Measurements from ENCODE around the gene TTC21A.

DNA sequence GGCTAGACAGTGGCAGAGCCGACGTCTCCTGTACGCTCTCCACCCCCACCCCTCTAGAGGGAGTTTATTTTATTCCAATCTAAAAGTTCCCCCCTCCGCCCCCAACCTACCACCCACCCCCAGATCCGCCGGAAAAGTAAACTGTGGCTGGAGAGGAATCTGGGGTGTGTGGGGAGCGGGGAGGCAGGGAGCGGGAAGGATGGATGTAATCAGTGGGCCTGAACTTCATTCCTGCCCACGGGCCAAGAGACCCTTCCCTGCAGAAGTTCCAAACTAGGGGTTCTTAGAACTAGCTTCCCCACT is 46.4 kb downstream of the TTC21A start:
- TF ChIP-seq, protein P1, sequence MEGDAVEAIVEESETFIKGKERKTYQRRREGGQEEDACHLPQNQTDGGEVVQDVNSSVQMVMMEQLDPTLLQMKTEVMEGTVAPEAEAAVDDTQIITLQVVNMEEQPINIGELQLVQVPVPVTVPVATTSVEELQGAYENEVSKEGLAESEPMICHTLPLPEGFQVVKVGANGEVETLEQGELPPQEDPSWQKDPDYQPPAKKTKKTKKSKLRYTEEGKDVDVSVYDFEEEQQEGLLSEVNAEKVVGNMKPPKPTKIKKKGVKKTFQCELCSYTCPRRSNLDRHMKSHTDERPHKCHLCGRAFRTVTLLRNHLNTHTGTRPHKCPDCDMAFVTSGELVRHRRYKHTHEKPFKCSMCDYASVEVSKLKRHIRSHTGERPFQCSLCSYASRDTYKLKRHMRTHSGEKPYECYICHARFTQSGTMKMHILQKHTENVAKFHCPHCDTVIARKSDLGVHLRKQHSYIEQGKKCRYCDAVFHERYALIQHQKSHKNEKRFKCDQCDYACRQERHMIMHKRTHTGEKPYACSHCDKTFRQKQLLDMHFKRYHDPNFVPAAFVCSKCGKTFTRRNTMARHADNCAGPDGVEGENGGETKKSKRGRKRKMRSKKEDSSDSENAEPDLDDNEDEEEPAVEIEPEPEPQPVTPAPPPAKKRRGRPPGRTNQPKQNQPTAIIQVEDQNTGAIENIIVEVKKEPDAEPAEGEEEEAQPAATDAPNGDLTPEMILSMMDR (IDR thresholded peaks at IDR 0.05): no peak
- TF ChIP-seq POLR2A (IDR thresholded peaks at IDR 0.05): no peak
